Fibroblast of skin of back (primary cell): ENCODE data around the gene EYA2.
"Not testable (repeated sequence)": the region's sequence is repeated elsewhere in the genome, so short reads cannot be mapped to it uniquely, and the experiment has no call there.

Source experiments
- DNase-seq: peaks from one replicate; pipeline ENCODE4 v3.0.0-alpha.2; 2013

EYA2 gene

DNA sequence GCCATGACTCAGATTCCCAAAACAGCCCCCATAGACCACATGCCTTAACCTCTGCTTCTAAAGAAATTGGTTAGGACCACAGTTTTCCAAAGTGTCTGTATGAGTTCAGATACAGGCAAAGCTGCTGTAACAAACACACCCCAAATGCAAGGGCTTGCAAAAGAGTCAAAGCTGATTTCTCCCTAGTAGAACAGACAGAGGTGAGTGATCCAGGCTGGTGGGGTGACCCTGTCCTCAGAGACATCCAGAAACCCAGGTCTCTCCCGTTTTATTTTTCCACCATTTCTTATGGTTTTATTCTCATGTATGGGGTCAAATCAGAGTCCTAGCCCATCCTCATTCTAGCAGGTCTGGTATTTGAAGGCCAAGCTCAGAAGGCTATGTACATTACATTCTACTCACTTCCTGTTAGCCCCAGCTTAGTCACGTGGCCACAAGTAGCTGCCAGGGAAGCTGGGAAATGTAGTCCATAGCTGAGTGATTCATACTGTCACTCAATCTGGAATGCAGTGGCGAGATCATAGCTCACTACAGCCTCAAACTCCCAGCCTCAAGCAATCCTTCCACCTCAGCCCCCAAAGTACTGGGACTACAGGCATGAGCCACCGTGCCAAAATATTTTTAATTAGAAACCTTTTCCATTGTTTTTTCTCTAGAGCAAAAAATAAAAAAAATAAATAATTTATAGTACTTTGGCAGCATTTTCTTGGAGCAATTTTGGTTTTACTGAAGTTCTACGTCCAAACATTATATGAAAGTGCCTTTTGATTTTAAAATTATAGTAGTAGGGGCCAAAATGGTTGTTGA, 286.6 kb downstream of the EYA2 start:
- peak; percentile 94 for DNase-seq

GRCh38 chr20:47183367-47183766, 288.7 kb downstream of the EYA2 start:
- no peak for DNase-seq

- no peak for DNase-seq
These were observed 293.0 kb downstream of the EYA2 start for GRCh38 chr20:47187450-47188195.

GRCh38 chr20:47188540-47188939, 293.9 kb downstream of the EYA2 start:
- DNase-seq: no peak

DNA sequence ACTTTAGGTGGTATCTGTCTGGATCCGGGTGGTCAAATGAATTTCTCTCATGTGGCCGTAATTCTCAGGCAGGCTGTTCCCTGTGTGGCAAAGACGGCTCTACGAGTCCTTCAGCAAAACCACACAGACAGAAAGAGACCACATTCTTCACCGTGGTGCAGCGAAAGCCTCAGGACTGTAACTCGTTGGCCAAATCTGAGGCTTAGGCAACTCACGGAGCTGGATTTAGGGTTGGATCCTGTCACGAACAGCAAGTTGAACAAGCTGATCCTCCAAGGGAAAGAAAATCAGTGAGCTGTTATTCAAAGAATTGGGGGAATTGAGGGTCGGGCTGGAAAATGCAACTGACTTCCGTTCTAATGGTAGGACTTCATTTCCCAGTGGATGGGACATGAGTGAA, 294.4 kb downstream of the EYA2 start:
- DNase-seq: peak; percentile 27

GRCh38 chr20:47191074-47191673, 296.5 kb downstream of the EYA2 start:
- peak; percentile 30 for DNase-seq

- DNase-seq: no peak
These were observed 297.3 kb downstream of the EYA2 start for GRCh38 chr20:47191956-47192355.

GRCh38 chr20:47195573-47195972, 300.9 kb downstream of the EYA2 start:
- DNase-seq: no peak

GRCh38 chr20:47196091-47197081, 301.7 kb downstream of the EYA2 start:
- peak; percentile 61 for DNase-seq

- DNase-seq: peak; percentile 13
These were observed 303.6 kb downstream of the EYA2 start for GRCh38 chr20:47198254-47198671.

DNA sequence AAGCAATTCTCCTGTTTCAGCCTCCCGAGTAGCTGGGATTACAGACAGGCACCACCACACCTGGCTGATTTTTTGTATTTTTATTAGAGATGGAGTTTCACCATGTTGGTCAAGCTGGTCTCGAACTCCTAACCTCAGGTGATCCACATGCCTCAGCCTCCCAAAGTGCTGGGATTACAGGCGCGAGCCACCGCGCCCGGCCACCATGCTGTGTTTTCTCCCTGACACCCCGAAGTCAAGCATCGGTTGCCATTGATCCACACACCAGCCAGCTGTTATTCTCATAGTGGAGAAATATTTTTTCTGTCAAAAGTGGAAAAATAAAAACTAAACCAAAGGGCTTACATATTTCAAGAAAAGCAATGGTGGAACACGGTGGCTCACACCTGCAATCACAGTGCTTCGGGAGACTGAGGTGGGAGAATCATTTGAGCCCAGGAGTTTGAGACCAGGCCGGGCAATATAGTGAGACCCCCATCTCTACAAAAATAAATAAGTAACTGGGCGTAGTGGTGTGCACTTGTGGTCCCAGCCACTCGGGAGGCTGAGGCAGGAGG, 304.4 kb downstream of the EYA2 start:
- no peak for DNase-seq

DNA sequence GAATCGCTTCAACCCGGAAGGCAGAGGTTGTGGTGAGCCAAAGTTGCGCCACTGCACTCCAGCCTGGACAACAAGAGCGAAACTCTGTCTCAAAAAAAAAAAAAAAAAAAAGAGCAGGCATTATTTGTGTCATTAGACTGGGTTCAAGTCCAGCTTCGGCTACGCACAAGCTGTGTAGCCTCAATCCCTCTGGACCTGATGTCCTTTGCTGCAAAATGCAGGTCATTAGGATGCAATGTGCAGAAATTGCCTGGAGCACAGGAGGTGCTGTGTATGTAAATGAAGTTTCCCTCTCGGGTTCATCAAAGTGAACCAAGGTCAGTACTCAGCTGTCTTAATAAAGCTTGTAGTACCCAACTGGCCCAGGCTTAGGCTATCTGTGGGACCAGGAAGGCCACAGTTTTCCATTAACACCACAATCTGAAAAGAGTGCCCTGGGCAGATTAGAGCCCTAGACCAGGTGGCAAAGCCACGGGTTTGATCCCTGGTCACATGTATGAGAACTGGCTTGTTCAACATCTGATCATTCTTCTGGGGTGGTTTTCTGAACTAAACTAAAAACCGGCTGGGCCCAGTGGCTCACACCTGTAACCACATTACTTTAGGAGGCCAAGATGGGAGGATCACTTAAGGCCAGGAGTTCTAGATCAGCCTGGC, 306.6 kb downstream of the EYA2 start:
- no peak for DNase-seq

DNA sequence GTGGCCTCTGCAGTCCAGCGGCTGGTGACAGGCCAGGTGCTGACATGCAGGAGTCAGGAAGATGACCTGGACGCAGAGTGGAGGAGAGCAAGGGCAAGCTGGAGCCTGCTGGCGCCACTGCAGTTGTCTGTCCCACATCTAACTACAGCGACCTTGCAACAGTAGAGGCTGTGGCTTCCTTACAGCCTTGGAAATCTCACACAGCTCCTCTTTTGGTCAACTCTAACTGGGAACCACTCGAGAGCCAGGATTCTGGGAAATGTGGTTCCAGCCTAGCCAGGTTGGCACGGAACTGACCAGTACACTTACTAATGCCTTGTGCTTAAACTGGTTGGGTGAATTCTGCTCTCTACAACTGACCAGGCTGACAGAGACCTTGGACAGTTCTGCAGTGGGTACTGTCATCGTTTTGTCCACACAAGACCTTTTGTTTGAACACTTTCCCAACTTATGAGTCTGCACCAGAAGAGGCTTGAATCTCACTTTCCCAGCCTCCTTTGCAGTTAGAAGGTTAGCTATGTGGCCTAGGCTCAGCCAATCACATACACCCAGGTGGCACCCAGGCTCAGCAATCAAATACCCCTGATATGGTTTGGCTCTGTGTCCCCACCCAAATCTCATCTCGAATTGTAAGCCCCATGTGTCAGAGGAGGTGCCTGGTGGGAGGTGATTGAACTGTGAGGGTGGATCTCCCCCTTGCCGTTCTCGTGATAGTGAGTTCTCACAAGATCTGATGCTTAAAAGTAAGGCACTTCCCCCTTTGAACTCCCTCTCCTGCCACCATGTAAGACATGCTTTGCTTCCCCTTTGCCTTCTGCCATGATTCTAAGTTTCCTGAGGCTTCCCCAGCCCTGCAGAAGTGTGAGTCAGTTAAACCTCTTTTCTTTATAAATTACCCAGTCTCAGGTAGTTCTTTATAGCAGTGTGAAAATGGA, 308.4 kb downstream of the EYA2 start:
- no peak for DNase-seq

- peak; percentile 62 for DNase-seq
These were observed 309.6 kb downstream of the EYA2 start for GRCh38 chr20:47204008-47204849.

- not testable (repeated sequence) for DNase-seq
These were observed 310.1 kb downstream of the EYA2 start for GRCh38 chr20:47204850-47205122.

GRCh38 chr20:47205577-47206123, 311.0 kb downstream of the EYA2 start:
- peak; percentile 75 for DNase-seq

- DNase-seq: not testable (repeated sequence)
These were observed 311.9 kb downstream of the EYA2 start for GRCh38 chr20:47206552-47206951.

DNA sequence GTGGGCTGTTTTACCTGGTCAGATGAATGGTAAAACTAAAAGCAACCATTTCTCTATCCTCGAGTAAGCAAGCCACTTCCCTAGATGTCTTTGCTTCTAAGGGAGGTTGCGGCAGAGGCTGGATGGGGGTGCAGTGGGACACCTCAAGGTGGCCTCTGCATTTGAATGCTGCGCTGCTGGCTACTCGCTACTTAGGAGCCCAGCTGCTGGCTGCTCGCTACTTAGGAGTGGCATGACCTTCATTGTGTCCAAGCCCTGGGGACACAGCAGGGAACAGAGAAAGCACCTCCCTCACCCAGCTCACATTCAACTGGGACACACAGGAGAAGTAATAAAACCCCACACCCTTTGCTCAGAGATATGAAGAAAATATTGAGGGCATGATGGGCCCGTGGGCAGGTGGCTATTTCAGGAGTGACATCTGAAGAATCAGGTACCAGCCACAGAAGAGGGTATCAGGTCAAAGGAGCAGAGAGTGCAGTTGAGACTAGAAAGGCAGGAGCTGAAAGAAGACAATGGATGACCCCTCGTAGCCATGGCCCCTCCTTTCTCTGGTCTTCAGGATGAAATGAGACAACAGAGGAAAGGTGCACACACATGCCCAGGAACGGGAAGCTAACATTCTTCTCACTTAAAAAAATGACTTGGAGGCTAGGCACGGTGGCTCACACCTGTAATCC, 312.5 kb downstream of the EYA2 start:
- no peak for DNase-seq
